ENCODE measurements around the gene C1QTNF12. TPM values are rescaled to one million over a fixed set of nuclear protein-coding genes. Genes with fewer than 3 reads are reported as not detected.

The C1QTNF12 gene
- total RNA-seq, 3 donors from 2014 or later: 21.5 to 54.0 (median 36.5) TPM

DNA sequence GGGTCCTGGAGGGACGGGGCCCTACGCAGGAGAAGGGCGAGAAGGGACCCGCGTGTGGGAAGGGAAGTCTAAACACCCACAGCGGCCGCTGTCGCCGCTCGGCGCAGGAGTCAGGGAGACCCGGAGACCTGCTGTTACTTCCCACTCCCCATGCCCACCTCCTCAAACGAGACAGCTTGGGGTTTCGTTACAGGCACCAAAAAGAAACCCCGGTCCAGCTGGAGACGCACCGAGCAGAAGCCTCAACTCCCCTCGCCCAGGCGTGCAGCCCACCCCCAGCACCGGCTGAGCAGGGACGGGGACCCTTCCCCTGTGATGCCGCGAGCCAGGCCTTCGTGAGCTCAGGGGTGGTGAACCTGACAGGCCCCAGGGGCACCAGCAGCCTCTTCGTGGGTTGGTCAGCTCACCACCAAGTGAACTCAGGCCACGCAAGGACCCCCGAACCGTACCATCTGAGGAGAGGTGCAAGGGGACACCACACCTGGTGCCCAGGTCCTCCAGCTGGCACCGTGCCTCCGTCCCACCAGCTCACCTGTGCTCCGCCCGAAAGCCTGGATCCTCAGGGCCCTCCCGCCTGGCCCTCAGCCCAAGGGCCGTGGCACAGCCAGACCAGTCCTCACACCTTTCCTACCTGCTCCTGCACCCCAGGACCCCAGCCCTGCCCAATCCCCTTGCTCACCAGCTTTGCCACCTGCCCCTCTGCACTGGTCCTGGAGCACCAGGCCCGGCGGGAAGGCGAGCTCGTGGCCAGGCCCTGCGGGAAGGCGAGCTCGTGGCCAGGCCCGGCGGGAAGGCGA, 19.8 kb downstream of the C1QTNF12 start:
- H3K4me1 ChIP-seq (ENCODE audit: low read depth): peaks cover 30% of the 10 kb centered on the region
- H3K36me3 ChIP-seq (ENCODE audit: low read depth): peaks cover 13% of the 10 kb centered on the region
- TF ChIP-seq, protein P1, sequence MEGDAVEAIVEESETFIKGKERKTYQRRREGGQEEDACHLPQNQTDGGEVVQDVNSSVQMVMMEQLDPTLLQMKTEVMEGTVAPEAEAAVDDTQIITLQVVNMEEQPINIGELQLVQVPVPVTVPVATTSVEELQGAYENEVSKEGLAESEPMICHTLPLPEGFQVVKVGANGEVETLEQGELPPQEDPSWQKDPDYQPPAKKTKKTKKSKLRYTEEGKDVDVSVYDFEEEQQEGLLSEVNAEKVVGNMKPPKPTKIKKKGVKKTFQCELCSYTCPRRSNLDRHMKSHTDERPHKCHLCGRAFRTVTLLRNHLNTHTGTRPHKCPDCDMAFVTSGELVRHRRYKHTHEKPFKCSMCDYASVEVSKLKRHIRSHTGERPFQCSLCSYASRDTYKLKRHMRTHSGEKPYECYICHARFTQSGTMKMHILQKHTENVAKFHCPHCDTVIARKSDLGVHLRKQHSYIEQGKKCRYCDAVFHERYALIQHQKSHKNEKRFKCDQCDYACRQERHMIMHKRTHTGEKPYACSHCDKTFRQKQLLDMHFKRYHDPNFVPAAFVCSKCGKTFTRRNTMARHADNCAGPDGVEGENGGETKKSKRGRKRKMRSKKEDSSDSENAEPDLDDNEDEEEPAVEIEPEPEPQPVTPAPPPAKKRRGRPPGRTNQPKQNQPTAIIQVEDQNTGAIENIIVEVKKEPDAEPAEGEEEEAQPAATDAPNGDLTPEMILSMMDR (IDR thresholded peaks at IDR 0.05): no peak

DNA sequence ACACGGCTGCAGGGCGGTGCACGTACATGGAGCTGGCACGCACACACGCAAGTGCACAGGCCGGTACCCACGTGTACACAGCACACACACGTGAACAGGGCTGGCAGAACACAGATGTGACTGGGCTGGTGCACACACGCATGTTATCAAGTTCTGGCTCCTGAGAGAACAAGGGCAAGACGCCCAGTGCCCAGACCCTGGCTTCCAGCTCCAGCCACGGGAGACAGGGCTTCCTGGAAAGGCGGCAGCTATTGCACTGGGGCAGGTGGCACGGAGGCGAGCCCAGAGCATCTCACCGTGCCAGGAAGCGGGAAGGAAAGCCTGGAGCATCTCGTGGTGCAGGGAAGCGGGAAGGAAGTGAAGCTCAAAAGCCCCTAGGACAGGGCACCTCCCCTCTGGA, 20.6 kb downstream of the C1QTNF12 start:
- no peak overlapping the region for H3K4me3 ChIP-seq
- TF ChIP-seq, protein P1 (IDR thresholded peaks at IDR 0.05): no peak
- peaks cover 31% of the 10 kb centered on the region for H3K4me1 ChIP-seq (ENCODE audit: low read depth)
- intact Hi-C loops (cut with DNase I, micrococcal nuclease): no loop called here
- DNase-seq: no peak
- ATAC-seq: no peak
- no peaks in the 10 kb centered on the region for H3K9me3 ChIP-seq
- H3K36me3 ChIP-seq (ENCODE audit: low read depth): peaks cover 13% of the 10 kb centered on the region

More for the DNA sequence above, 19.8 kb downstream of the C1QTNF12 start:
- no peak for DNase-seq
- intact Hi-C loops (cut with DNase I, micrococcal nuclease): no loop called here
- Histone ChIP-seq H3K4me3 (no peak overlapping the region), H3K9me3 (no peaks in the 10 kb centered on the region)
- no peak for ATAC-seq

DNA sequence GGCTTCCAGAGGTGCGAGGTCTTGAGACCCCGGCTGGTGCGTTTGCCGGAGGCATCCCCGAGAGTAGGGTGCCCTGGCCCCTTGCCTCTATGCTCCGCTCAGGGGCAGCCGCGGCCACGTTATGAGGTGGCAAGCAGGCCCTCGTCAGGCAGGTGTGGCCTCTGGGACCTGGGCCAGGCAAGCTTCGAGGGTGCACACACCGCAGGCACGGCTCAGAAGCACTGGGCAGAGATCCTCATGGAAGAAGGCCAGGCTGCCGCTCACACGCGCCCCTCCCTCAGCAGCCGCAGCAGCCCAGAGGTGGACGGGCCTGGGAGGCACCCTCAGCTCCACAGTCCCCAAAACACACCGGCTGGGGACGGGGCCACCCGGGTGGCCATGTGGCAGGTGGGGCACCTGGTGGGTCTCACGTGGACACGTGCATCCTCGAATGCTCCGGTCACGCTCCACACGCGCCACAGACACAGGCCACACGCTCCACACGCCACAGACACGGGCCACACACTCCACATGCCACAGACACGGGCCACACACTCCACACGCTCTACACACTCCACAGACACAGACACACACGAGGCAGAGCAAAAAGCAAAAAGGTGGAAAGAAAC, 21.2 kb downstream of the C1QTNF12 start:
- Histone ChIP-seq H3K36me3 (ENCODE audit: low read depth) (peaks cover 13% of the 10 kb centered on the region), H3K4me1 (ENCODE audit: low read depth) (peaks cover 26% of the 10 kb centered on the region), H3K9me3 (no peaks in the 10 kb centered on the region), H3K4me3 (no peak overlapping the region)
- intact Hi-C loops (cut with DNase I, micrococcal nuclease): no loop called here
- ATAC-seq (peak; percentile 23), DNase-seq (peak in 1 of 3 donors; percentile 57)
- TF ChIP-seq, protein P1 (IDR thresholded peaks at IDR 0.05): no peak

DNA sequence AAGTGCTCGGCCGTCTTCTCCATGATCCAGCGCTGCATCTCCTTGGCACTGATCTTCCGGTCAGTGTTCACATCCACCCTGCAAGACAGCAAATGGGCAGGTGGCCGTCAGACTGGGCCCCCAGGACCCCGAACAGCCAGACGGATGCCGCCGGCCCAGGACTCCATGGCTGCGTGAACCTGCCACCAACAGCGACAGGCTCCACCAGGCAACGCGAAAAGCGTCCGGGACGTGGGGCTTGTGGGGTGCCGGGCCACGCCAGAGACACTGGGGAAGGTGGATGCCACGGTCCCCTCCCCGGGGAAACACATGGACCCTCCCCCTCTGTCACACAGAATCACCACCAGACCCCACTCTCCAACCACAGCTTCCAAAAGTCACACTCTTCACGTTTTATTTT, 22.6 kb downstream of the C1QTNF12 start:
- Histone ChIP-seq H3K9me3 (no peaks in the 10 kb centered on the region), H3K4me1 (ENCODE audit: low read depth) (peaks cover 14% of the 10 kb centered on the region), H3K4me3 (no peak overlapping the region), H3K36me3 (ENCODE audit: low read depth) (peaks cover 13% of the 10 kb centered on the region)
- intact Hi-C loops (cut with DNase I, micrococcal nuclease): no loop called here
- DNase-seq: no peak
- TF ChIP-seq, protein P1 (IDR thresholded peaks at IDR 0.05): no peak
- no peak for ATAC-seq

DNA sequence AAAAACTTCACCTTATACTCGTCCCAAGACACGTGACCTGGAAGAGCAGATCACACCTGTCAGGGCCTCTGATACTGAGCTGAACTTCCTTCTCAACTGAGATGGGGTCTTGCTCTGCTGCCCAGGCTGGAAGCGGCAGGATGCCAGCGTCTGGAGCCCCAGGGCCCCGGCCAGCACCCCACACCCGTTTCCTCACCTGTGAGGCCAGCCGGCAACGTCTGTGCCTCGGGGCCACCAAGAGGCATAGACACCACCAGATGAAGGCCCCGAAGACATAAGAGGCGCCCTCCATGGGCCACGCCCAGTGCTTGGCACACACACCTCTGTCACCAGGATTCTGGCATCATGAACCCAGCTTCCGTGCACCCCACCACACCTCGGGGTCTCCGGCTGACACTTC, 23.2 kb downstream of the C1QTNF12 start:
- H3K4me3 ChIP-seq: no peak overlapping the region
- intact Hi-C loops (cut with DNase I, micrococcal nuclease): no loop called here
- no peaks in the 10 kb centered on the region for H3K9me3 ChIP-seq
- TF ChIP-seq, protein P1 (IDR thresholded peaks at IDR 0.05): no peak
- DNase-seq (no peak), ATAC-seq (no peak)
- peaks cover 10% of the 10 kb centered on the region for H3K36me3 ChIP-seq (ENCODE audit: low read depth)
- peaks cover 12% of the 10 kb centered on the region for H3K4me1 ChIP-seq (ENCODE audit: low read depth)

Data from mucosa of descending colon (tissue), 3 donors.